Peyer's patch (tissue), 4 donors: ENCODE data around the gene ATG7. TPM values are rescaled to one million over a fixed set of nuclear protein-coding genes. Genes with fewer than 3 reads are reported as not detected.

ENCODE experiments used
- DNase-seq, 3 donors: peaks; one replicate each; pipeline ENCODE4 v3.0.0-alpha.2; 2017 to 2019
- H3K27ac ChIP-seq, 4 donors: fragments of 200-600 bp; sonication (generic); one replicate each; pipeline ENCODE4 v1.5.1; 2016 to 2019
- H3K27me3 ChIP-seq, 2 donors: fragments of 200-600 bp; sonication (generic); one replicate each; pipeline ENCODE4 v1.5.1; 2019
- H3K36me3 ChIP-seq, 3 donors: fragments of 200-600 bp; sonication (generic); one replicate each; pipeline ENCODE4 v1.5.1; 2016 to 2019
- H3K4me1 ChIP-seq, 4 donors: fragments of 200-600 bp; sonication (generic); one replicate each; pipeline ENCODE4 v1.5.1; 2016 to 2019
- H3K4me3 ChIP-seq, 4 donors: fragments of 200-600 bp; sonication (generic); 1 replicate in 3 of 4; 2 replicates in 1 of 4; pipeline ENCODE4 v1.5.1; 2016 to 2019; ENCODE audit warnings: mild to moderate bottlenecking in 1 of 4
- H3K9me3 ChIP-seq, 4 donors: fragments of 200-600 bp; sonication (generic); one replicate each; pipeline ENCODE4 v1.5.1; 2016 to 2019; ENCODE audit warnings: mild to moderate bottlenecking in 1 of 4
- POLR2A ChIP-seq, 2 donors: fragments of 450-650 bp; IDR thresholded peaks; one replicate each; pipeline ENCODE4 v1.5.1; 2017; ENCODE audit warnings: antibody characterized with exemption in 2 of 2, mild to moderate bottlenecking in 2 of 2, moderate library complexity in 2 of 2
- total RNA-seq, 4 donors: library from RNA; depleted of rRNA; stranded (reverse); fragments of >200 nt; gene quantifications; one replicate each; pipeline ENCODE4 v1.1.0, GENCODE V29; 2016
- TF ChIP-seq, protein P1 (sequence below), 6 experiments: fragments of 450-650 bp in 4 of 6; fragments of 200-600 bp in 2 of 6; sonication (generic) in 1 of 6; IDR thresholded peaks; one replicate each; pipeline ENCODE4 v1.5.1; 2017 to 2019; ENCODE audit warnings: antibody characterized with exemption in 6 of 6, mild to moderate bottlenecking in 3 of 6, moderate library complexity in 1 of 6

Gene ATG7
- total RNA-seq, 4 donors from 2014 or later: 45.2 to 126 (median 70.8) TPM

DNA sequence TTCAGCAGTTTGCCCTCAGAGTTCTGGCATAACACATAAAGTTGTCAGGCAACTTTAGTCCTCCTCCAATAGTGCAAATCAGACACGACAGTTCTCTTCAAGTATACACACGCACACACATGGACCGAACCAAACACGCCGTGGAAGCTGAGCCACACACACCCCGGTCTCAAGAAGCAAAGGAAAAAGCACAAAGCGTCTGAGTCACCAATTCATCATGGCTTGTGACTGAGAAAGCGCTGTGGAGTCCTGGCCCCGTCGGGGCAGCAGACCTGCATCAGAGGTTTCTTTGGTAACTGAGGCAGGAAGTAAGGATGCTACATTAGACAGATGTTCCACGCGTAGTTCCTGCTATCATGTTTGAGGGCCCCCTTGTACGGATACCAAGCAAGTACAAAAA lies 285.8 kb downstream of the ATG7 start:
- Histone ChIP-seq H3K4me1 (peaks cover 0 to 8% (median 0%) of the 10 kb centered on the region in 4 donors), H3K36me3 (peaks cover 0 to 37% (median 0%) of the 10 kb centered on the region in 3 donors), H3K4me3 (no peak overlapping the region), H3K9me3 (no peaks in the 10 kb centered on the region), H3K27ac (peak overlapping the region in 1 of 4 donors; percentile 20), H3K27me3 (no peaks in the 10 kb centered on the region)
- no peak for DNase-seq
- no peak for TF ChIP-seq POLR2A (IDR thresholded peaks at IDR 0.05)
- TF ChIP-seq, protein P1, sequence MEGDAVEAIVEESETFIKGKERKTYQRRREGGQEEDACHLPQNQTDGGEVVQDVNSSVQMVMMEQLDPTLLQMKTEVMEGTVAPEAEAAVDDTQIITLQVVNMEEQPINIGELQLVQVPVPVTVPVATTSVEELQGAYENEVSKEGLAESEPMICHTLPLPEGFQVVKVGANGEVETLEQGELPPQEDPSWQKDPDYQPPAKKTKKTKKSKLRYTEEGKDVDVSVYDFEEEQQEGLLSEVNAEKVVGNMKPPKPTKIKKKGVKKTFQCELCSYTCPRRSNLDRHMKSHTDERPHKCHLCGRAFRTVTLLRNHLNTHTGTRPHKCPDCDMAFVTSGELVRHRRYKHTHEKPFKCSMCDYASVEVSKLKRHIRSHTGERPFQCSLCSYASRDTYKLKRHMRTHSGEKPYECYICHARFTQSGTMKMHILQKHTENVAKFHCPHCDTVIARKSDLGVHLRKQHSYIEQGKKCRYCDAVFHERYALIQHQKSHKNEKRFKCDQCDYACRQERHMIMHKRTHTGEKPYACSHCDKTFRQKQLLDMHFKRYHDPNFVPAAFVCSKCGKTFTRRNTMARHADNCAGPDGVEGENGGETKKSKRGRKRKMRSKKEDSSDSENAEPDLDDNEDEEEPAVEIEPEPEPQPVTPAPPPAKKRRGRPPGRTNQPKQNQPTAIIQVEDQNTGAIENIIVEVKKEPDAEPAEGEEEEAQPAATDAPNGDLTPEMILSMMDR (IDR thresholded peaks at IDR 0.05): no peak

DNA sequence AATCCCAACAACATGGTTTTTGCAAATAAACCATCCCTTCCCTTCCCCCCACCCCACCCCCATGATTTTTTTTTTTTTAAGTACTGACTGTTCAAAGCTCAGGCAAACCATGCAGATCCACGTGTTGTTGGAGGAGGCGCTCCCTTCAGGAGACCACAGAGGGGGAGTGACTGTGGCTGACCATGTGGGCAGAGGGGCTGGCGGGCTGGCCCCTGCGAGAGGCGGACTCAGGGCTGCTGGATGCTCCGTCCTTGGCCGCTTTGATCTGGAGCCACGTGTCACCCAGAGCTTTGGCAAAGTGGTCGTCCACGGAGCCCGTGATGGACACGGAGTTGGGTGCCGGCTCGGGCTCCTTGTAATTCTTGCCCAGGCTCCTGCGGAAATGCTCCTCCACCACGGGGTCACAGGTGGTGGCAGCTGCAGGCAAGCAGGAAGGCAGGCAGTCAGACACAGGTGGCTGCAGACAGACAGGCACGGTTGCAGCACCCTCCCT lies 286.3 kb downstream of the ATG7 start:
- Histone ChIP-seq H3K9me3 (no peaks in the 10 kb centered on the region), H3K36me3 (peaks cover 0 to 41% (median 0%) of the 10 kb centered on the region in 3 donors), H3K4me3 (no peak overlapping the region), H3K27me3 (no peaks in the 10 kb centered on the region), H3K4me1 (peaks cover 0 to 8% (median 0%) of the 10 kb centered on the region in 4 donors), H3K27ac (peak overlapping the region in 1 of 4 donors; percentile 35)
- TF ChIP-seq, protein P1 (IDR thresholded peaks at IDR 0.05): no peak
- no peak for TF ChIP-seq POLR2A (IDR thresholded peaks at IDR 0.05)
- no peak for DNase-seq

DNA sequence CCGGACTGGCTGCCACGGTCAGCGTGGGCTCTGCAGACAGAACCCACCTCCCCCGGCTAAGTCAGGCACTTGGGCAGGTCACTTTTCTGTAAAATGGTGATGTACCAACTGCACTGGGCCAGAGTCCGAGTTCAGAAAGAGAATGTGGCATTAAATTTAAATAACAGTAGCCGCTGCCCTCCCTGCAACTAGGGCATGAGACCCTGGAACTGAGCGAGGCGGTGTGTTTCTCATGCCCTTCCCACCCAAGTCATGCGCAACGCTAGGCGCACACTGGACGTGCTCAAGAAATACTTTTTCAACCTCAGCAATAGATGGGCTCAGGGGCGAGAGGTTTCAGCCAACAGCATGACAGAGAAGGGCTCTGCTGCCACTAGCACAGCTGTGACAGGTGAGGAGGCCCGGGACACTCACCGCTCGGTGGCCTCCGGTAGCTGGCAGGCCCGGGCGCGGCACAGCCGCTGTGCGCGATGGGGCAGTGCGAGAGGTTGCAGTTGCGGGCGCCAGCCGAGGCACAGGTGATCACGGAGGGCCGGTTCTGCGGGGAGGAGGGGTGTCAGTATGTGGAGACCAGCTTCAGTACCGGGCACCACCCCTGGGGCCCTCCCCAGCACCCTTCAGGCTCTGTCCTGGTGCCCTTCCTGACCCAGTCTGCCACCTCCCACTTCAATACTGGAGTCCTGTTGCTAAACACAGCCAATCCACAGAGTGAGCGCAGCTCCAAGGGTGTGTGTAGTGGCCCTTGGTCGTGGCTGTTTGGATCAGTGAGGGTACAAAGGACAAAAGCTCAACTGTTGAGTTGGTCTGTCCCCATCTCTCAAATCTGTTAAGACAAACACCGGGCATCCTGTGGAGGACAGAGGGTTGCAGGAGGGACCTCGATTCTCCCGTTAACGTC lies 287.0 kb downstream of the ATG7 start:
- Histone ChIP-seq H3K4me3 (no peak overlapping the region), H3K36me3 (peaks cover 0 to 48% (median 0%) of the 10 kb centered on the region in 3 donors), H3K27ac (peak overlapping the region in 2 of 4 donors; percentile 10 to 35), H3K27me3 (no peaks in the 10 kb centered on the region), H3K4me1 (peaks cover 0 to 8% (median 0%) of the 10 kb centered on the region in 4 donors), H3K9me3 (no peaks in the 10 kb centered on the region)
- no peak for TF ChIP-seq POLR2A (IDR thresholded peaks at IDR 0.05)
- TF ChIP-seq, protein P1 (IDR thresholded peaks at IDR 0.05): no peak
- DNase-seq: no peak

DNA sequence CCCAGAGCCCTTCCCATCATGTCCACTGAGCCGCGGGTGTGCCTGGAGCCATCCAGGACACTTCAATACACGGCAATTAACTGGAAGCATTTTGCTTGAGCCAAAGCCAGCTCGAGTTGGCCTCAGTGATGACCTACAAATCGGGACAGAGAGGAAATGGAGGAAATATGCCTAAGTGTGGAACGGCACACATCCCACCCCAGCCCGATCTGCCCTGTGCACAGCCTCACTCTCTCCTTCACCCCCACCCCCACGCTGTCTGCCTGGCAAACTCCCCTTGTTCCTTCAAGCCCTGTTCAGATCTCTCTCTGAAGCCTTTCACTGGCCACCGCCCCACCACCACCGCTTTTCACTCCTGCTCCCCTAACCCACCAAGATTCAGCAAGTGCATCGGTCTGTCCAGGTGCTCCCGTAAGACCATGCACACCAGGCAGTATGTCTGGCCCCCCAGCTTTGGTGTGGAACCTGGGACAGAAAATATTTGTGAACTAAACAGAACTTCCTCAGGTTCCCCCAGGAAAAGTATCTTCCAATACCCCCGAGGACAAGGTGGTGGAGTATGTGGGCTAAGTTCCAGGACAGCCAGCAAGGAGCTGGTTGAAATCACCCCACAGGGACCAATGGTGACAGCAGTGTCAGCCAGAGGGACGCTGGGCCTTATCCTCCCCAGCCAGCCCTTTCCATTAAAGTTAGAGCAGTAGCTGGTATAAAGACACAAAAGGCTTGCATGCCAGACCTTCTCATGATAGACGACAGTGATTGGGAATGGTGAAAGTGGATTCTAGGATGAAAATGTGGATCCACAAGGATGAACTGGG lies 287.8 kb downstream of the ATG7 start:
- Histone ChIP-seq H3K9me3 (no peaks in the 10 kb centered on the region), H3K4me1 (peaks cover 0 to 8% (median 0%) of the 10 kb centered on the region in 4 donors), H3K27ac (peak overlapping the region in 2 of 4 donors; percentile 10 to 35), H3K4me3 (no peak overlapping the region), H3K27me3 (no peaks in the 10 kb centered on the region), H3K36me3 (peaks cover 0 to 54% (median 0%) of the 10 kb centered on the region in 3 donors)
- DNase-seq: no peak
- TF ChIP-seq, protein P1 (IDR thresholded peaks at IDR 0.05): no peak
- no peak for TF ChIP-seq POLR2A (IDR thresholded peaks at IDR 0.05)

DNA sequence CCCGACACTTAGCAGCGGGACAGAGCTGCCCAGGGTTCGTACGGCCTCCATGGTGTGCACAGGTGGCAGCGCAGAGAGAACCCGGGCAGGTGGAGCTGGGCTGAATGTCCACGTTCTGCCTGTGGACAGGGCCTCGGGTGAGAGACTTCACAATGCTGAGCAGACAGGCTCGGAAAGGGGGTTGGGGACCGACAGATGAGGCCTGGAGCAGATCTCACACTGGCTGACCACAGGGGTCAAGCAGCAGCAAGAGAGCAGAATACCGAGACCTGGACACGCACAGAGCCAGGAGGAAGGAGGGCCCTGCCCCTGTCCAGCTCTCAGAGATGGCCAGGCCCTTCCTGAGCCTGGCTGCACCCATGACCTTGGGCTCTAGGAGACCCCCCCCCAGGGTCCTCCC lies 288.5 kb downstream of the ATG7 start:
- H3K27me3 ChIP-seq: no peaks in the 10 kb centered on the region
- no peak for TF ChIP-seq POLR2A (IDR thresholded peaks at IDR 0.05)
- TF ChIP-seq, protein P1 (IDR thresholded peaks at IDR 0.05): no peak
- peaks cover 0 to 8% (median 0%) of the 10 kb centered on the region in 4 donors for H3K4me1 ChIP-seq
- H3K9me3 ChIP-seq: no peaks in the 10 kb centered on the region
- no peak for DNase-seq
- no peak overlapping the region for H3K27ac ChIP-seq
- H3K4me3 ChIP-seq: no peak overlapping the region
- peaks cover 0 to 53% (median 0%) of the 10 kb centered on the region in 3 donors for H3K36me3 ChIP-seq
